ENCODE data around the gene RASGEF1C. TPM values are rescaled to one million over a fixed set of nuclear protein-coding genes. Genes with fewer than 3 reads are reported as not detected.

RASGEF1C gene
- total RNA-seq, 6 experiments from 2014 or later = not detected

DNA sequence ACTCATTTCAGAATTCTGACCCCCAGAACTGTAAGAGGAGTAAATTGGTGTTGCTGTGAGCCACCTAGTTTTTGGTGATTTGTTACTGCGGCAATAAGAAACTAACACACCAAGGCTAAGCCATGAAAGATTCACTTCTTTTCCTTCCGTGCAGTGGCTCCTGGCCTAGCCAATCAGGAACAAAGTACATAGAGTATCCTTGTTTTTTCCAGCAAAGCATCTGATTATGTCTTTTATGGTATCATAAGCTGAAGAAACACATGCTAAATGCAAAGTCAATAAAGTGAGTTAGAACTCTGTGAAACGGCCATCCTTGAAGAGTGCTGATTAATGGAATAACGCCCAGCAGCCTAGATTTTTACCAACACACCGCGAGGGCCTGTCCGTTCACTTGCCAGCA lies 148.8 kb downstream of the RASGEF1C start:
- peaks cover 2% of the 10 kb centered on the region for H3K27me3 Mint-ChIP-seq (ENCODE audit: insufficient read depth)
- no peaks in the 10 kb centered on the region for H3K4me1 Mint-ChIP-seq (ENCODE audit: low read depth)
- DNase-seq = no peak
- peaks cover 22% of the 10 kb centered on the region for H3K9me3 Mint-ChIP-seq
- H3K27ac Mint-ChIP-seq = no peak overlapping the region
- TF ChIP-seq, protein P1, sequence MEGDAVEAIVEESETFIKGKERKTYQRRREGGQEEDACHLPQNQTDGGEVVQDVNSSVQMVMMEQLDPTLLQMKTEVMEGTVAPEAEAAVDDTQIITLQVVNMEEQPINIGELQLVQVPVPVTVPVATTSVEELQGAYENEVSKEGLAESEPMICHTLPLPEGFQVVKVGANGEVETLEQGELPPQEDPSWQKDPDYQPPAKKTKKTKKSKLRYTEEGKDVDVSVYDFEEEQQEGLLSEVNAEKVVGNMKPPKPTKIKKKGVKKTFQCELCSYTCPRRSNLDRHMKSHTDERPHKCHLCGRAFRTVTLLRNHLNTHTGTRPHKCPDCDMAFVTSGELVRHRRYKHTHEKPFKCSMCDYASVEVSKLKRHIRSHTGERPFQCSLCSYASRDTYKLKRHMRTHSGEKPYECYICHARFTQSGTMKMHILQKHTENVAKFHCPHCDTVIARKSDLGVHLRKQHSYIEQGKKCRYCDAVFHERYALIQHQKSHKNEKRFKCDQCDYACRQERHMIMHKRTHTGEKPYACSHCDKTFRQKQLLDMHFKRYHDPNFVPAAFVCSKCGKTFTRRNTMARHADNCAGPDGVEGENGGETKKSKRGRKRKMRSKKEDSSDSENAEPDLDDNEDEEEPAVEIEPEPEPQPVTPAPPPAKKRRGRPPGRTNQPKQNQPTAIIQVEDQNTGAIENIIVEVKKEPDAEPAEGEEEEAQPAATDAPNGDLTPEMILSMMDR (IDR thresholded peaks at IDR 0.05) = no peak
- H3K36me3 Mint-ChIP-seq (ENCODE audit: low read depth) = no peaks in the 10 kb centered on the region
- no peak overlapping the region for H3K4me3 Mint-ChIP-seq

DNA sequence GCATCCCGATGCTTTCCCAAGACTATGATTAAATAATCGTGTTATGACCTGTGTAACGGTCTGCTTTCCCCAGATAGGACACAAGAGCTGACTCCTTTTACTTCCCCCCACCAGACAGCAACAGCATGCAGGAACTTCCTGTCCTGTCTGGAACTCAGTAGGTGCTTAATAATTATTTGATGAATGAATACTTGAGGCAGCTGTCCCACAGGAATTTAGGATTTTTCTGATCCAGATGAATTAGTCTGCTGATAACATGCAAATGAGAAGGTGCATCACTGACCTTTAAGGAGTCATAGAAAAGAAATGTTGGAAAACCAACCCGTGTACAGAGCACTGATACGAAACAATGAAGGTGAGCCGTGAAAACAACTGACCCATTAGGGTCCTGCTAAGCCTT lies 149.7 kb downstream of the RASGEF1C start:
- Mint-ChIP-seq H3K4me1 (ENCODE audit: low read depth) (no peaks in the 10 kb centered on the region), H3K9me3 (peaks cover 17% of the 10 kb centered on the region; the same call in 1 of the 2 replicates), H3K27me3 (ENCODE audit: insufficient read depth) (peaks cover 2% of the 10 kb centered on the region), H3K4me3 (no peak overlapping the region), H3K36me3 (ENCODE audit: low read depth) (no peaks in the 10 kb centered on the region), H3K27ac (no peak overlapping the region)
- TF ChIP-seq, protein P1 (IDR thresholded peaks at IDR 0.05) = no peak
- no peak for DNase-seq

DNA sequence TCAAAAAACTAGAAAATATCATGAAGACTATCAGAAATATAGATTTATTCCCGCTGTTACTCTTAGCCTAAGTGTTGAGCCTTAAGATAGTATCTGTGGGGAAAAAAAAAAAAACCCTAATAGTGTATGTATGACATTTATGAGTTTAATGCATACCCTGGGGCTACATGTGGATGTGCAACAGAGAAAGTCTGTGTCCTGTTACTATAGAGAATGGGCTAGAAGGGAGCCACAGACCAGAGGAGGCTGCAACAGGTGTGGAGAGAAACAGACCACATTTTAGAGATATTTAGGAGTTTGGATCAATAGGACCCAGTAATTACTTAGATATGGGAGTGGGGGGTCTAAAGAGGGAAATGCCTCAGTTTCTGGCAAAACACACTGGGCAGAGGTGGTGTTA lies 152.9 kb downstream of the RASGEF1C start:
- H3K9me3 Mint-ChIP-seq = peaks cover 11% of the 10 kb centered on the region; the same call in 1 of the 2 replicates
- peaks cover 2% of the 10 kb centered on the region for H3K27me3 Mint-ChIP-seq (ENCODE audit: insufficient read depth)
- H3K27ac Mint-ChIP-seq = no peak overlapping the region
- TF ChIP-seq, protein P1 (IDR thresholded peaks at IDR 0.05) = no peak
- no peaks in the 10 kb centered on the region for H3K4me1 Mint-ChIP-seq (ENCODE audit: low read depth)
- H3K4me3 Mint-ChIP-seq = no peak overlapping the region
- no peaks in the 10 kb centered on the region for H3K36me3 Mint-ChIP-seq (ENCODE audit: low read depth)
- no peak for DNase-seq

DNA sequence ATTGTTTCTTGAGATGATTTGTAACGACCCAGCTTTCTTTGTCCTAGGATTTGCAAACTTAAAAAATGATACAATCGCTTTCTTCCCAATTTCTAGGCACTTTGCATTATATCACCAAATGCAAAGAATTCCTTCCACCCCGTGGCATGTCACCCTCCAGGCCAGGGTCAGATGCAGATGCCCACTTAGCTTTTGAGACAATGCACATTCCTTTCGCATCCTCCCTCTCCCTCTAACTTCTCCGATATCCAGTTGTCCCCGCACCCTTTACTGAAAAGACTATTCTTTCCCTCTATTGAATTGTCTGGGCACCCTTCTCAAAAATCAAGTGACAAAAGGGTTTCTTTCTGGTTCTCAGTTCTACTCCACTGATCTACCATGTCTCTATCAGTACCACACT lies 154.8 kb downstream of the RASGEF1C start:
- Mint-ChIP-seq H3K27ac (no peak overlapping the region), H3K4me3 (no peak overlapping the region), H3K4me1 (ENCODE audit: low read depth) (no peaks in the 10 kb centered on the region), H3K9me3 (peaks cover 14% of the 10 kb centered on the region; the same call in 1 of the 2 replicates), H3K36me3 (ENCODE audit: low read depth) (no peaks in the 10 kb centered on the region), H3K27me3 (ENCODE audit: insufficient read depth) (peaks cover 2% of the 10 kb centered on the region)
- DNase-seq = no peak
- TF ChIP-seq, protein P1 (IDR thresholded peaks at IDR 0.05) = no peak

DNA sequence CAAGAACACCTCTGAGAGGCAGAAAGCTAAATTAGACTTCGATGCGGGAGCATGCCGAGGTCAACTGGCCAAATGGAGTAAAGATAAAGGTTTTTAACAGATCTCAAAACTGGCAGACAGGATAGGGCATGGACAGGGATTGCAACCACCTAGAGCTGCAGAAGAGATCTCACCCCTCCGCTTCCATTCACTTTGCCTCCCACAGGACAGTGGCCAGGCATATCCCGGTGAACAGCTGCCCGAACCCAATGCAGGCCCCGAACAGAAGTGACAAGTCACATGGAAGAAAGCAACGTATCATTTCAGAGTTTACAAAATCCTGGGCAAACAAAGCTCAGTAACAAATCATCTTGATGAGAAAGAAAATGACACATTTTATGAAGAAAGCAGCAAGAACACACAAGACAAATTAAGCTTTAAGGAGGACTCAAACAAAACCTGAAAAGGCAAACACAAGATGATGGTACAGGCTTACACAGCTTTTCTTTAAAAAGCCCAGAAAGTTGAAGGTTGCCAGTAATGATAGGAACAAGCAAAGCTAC lies 155.9 kb downstream of the RASGEF1C start:
- H3K36me3 Mint-ChIP-seq (ENCODE audit: low read depth) = no peaks in the 10 kb centered on the region
- no peak for DNase-seq
- no peaks in the 10 kb centered on the region for H3K27me3 Mint-ChIP-seq (ENCODE audit: insufficient read depth)
- peaks cover 12% of the 10 kb centered on the region; the same call in 1 of the 2 replicates for H3K9me3 Mint-ChIP-seq
- TF ChIP-seq, protein P1 (IDR thresholded peaks at IDR 0.05) = no peak
- no peak overlapping the region for H3K27ac Mint-ChIP-seq
- H3K4me1 Mint-ChIP-seq (ENCODE audit: low read depth) = no peaks in the 10 kb centered on the region
- H3K4me3 Mint-ChIP-seq = no peak overlapping the region
